NCI-H446 treated with DMSO at 0.1 percent for 48 hours (cell line): ENCODE results near the gene GRAP2.
A peak's percentile ranks its signal among the peaks of the same experiment; 100 is the strongest.

Experiments
- DNase-seq: peaks from one replicate; lab custom pipeline; 2025; lab: John Stamatoyannopoulos, UW

The GRAP2 gene

DNA sequence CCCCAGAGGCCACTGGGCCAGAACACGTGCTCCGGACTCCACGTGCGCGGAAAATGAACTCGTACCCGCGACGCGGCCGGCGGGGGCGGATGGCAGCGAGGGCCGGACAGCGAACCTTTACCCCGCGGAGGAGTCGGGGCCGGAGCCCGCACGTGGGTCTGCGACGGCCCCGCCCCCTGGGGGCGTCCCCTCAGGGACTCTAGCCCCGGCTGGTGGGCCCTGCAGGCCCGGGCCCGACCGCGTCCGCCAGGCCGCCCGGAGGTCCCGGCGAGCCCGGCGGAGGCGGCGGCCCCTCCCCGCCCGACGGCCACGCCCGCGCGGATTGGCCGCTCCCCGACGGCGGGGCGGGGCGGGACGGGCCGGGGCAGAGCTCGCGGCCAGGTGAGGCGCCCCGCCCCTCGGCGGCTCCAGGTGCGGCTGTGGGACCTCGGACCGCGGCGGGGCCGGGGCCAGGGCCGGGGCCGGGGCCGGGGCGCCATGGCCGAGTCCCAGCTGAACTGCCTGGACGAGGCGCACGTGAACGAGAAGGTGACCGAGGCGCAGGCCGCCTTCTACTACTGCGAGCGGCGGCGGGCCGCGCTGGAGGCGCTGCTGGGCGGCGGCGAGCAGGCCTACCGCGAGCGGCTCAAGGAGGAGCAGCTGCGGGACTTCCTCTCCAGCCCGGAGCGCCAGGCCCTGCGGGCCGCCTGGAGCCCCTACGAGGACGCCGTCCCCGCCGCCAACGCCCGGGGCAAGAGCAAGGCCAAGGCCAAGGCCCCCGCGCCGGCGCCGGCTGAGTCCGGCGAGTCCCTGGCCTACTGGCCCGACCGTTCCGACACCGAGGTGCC, 93.9 kb downstream of the GRAP2 start, which contains the start of gene FAM83F:
FAM83F (plus strand) TSS at position 389 of the 827 bp plus-strand sequence; CDS start at position 478, 89 bp downstream.
- DNase-seq, result no peak

DNA sequence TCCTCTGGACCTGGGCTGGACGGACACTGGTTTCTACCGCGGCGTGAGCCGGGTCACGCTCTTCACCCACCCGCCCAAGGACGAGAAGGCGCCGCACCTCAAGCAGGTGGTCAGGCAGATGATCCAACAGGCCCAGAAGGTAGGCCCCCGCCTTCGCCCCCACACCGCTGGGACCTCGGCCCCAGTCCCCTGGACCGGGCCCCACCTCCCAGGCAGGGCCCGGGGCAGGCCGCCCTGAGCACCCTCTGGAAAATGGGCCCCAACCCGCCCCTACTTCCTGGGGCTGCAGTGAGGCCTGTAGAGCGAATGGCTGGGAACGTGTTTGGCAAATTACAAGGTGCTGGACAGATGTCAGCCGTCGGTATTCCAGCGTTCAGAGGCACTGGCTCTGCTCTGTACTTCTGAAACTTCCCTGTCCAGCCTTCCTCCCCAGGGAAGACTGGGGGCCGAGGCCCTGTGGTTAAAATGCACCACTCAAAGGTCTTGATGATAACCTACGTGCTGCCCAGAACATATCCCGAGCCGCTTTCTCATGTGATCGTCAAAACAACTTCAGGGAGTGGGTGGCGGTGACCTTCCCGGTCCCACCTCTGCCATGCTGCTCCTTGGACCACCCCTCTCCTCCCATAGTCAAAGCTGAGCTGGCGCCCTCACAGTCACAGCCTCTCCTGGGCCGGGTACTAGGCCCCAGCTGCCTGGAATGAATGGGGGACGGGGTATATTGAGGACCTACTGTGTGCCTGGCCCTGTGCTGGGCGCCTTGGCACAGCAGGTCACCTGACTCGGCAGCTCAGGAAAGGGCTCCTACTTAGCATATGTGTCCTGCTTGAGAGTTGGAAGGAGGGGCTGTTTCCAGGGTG, 94.7 kb downstream of the GRAP2 start:
- DNase-seq, result no peak

- no peak for DNase-seq
Observed at GRCh38 chr22:39996732-39997131, 95.8 kb downstream of the GRAP2 start.

DNA sequence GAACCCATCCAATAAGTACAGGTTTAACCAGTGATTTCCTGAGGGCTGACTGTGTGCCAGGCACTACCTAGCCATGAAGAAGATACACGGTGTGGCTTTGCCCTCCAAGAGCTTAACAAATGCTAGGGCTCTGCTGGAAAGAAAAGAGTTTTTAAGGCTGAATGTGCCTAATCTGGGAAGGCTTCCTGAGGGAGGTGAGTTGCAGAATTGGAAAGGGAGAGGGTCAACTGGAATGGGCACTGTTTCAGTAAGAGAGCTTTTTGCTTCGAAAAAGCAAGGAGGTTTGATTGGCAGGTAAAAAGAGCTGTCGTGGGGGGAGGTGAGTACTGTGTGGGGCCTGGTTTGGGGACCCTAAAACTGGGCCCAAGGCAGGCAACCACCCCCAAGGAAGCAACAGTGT, 96.5 kb downstream of the GRAP2 start:
- DNase-seq, result no peak

DNA sequence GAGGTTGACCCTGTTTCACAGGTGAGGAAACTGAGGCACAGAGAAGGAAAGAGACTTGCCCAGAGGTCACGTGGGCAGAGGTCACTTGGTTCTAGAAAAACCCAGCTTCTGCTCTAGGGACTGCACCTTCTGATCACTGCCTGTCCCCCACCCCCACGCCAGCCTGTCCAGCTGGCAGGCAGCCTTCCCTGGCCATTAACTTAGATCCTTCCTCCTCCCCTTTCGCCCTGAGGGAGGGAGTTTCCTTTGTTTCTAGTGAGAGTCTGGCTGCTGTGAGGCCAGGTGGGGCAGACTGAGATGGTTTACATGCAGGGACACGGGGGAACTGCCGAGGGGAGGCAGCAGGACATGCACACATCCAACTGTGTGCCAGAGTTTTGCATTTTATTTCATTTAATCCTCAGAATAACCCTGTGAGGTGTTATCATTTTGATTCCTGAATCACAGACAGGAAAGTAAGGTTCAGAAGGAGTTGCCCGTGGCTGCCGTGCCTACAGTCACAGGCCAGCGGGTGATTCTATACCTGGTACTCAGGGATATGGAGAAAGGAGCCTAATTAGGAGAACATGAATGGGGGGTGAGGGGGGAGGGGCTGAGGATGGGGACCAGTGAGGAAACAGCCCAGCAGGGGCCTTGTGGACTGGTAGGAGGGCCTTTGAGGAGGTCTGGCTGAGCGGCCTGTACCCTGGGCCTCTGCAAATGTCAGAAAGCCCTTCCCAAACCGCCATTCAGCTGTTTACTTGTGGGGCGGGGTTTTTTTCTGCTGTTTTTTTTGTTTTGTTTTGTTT, 97.2 kb downstream of the GRAP2 start:
- peak; percentile 30 for DNase-seq

GRCh38 chr22:39999144-39999757, 98.4 kb downstream of the GRAP2 start:
- DNase-seq, result no peak

DNA sequence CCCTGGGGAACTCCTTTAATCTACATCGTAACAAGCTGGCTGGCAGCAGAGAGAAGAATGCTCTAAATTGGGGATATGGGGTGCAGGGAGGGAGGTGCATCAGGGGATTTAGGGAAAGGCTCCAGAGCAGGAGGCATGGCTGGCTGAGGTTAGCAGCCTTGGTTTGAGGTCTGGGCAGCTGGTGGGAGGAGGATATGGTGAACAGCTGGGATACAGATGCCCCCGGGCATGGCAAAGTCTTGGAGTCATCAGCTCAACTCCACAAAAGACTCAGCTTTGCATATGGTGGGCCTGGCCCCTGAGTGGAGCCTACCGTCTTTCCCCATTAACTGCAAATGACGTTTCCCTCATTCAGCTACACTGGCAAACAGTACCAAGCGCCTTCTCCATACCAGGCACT, 99.3 kb downstream of the GRAP2 start:
- no peak for DNase-seq

DNA sequence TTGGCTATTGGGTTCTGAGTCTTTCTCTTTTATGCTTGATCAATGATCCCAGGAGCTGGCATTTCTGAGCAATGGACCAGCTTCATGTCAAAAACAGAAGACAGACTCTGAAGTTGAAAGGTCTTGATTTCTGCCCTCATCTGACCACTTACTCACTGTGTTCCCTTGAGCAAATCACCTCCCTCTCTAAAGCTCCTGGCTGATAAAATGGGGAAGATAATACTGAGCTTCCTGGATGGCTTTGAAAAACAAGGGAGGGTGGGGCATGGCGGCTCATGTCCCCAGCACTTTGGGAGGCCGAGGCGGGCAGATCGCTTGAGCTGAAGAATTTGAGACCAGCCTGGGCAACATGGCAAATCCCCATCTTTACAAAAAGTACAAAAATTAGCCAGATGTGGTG, 100.2 kb downstream of the GRAP2 start:
- no peak for DNase-seq

DNA sequence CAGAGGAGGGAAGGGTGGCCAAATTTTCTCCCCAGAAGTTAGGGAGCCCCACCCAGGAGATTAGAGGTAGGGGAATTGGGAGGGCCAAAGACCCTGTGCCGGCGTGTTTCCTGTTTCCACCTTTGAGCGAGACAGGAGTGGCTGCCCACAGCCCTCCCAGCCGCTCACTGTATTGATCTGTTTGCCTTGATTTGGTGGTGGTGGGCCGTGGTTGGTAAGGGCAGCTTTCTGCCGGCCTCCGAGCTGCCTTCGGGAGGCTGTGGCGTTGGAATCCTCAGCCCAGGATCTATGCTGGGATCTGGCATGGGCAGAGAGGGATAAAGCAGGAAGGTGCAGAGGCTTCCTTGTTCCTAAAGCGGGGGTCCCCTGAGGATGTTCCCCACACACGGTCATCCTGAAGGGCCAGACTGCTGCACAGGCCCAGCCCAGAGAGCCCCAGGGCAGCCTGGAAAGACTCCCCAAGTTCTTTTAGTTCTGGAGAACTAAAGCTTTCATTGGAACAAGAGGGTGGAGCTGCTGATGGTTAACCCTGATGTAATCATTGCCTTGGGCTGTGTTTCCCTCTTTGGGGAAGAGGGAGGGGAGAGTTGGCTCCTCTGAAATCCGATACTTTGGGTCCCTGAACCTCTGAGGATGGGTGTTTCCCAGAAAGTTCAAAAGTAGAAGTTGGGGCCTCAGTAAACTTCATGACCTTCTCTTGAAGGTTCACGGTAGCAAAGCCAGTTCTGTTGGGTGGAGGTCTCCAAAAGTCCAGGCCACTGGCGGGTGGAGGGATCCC, 101.1 kb downstream of the GRAP2 start:
- DNase-seq, result no peak

DNA sequence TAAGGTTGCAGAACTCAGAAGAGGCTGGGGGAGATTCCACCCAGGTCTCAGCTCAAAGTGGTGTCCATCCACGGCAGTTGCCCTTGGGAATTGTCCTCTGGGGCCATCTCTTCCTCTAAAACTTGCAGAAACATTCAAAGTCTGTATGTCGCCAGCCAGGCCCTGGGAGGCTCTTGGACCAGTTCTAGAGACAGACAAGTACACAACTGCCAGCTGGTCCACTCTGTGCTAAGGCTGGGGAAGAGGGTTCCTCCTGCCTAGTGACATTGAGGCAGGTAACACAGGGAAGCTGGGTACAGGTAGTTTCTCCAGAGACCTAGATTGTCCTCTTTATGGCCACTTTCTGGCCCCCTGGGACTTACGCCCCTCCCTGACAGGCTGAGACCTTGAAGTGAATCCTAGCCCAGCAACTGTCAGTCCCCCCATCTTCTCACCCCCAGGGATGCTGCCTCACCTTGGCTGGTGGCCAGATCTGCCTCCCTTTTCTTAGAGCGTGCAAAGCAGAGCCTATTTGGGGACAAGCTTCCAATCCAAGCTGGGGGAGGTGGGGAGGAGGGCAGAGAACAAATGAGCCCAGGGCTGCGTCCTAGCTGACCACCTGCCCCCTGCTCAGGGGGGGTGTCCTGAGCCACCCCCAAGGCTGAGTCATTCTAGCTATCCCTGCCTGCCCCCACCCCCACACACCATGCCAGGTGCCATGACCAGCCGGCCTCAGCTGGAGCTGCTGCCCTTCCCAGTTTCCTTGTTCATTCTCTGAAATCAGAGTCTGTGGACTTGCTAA, 102.2 kb downstream of the GRAP2 start:
- DNase-seq, result peak; percentile 66

- no peak for DNase-seq
Observed at GRCh38 chr22:40004836-40005235, 104.0 kb downstream of the GRAP2 start.

GRCh38 chr22:40006641-40007040, 105.8 kb downstream of the GRAP2 start:
- no peak for DNase-seq

DNA sequence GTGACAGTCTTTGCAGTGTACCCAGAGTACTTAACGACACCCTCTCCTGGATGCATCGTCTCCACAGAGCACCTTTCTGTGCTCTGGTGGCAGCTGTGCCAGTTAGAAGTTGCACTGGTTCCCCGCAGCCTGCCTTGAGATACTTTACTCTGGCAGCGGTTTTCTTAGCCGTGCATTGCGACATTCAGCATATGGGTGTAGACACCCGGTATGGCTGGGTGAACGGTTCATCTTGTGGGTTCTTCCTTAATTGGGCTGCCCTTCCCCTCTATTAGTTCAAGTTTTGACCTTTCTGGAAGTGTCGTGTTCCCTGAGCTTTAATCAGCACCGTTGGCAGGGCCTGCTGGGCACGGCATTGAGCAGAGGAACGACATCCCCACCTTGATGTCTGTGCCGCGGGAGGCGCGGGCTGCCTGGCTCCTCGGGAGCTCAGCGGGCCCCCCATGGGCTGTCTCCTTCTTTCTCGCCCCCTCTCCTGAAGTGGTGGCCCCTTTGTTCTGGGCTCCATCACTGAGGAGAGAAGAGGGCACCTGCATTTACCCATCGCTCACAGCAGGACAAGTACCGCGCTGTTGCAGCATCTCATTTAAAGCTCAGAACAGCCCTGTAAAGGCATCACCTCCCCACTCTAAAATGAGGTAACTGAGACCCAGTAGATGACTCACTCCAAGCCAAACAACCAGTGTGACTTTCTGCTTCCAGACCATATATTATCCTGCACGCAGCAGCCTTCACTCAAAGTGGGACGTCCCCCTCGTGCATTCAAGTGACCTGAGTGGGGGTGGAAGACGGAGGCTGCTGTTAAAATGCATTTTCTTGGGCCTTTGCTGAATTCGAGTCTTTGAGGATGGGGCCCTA, 107.2 kb downstream of the GRAP2 start:
- DNase-seq, result no peak

- DNase-seq, result no peak
Observed at GRCh38 chr22:40008726-40009291, 107.9 kb downstream of the GRAP2 start.

GRCh38 chr22:40009292-40009774, 108.4 kb downstream of the GRAP2 start:
- DNase-seq, result no peak

GRCh38 chr22:40009951-40010671, 109.2 kb downstream of the GRAP2 start:
- no peak for DNase-seq

DNA sequence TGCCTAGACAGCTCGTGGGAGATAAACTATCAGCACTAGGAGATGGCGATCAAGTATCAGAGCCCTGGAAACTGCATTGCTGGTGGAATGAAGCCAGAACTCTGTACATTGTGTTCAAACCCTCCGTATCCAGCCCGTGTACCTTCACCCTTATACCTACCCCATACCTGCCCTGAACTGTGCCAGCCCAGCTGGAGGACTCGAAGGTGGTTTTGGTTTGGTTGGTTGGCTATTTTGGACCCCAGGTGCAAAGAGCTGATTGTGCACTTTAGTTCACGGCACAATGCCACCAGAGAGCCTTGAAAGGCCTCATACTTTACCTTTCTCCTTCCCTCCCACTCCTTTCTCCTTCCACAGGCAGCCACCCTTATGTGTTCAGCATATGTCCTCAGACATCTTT, 109.9 kb downstream of the GRAP2 start:
- no peak for DNase-seq

- DNase-seq, result no peak
Observed at GRCh38 chr22:40014667-40015248, 113.9 kb downstream of the GRAP2 start.
